Ishikawa (cell line): ENCODE data around the gene CYB5RL.

Source experiments
- CEBPB ChIP-seq: IDR thresholded peaks from 2 replicates; pipeline ENCODE4 v1.6.1; 2012
- CREB1 ChIP-seq: IDR thresholded peaks from 2 replicates; pipeline ENCODE4 v1.6.1; 2012; ENCODE audit warnings: low read depth
- EGR1 ChIP-seq: IDR thresholded peaks from 2 replicates; pipeline ENCODE4 v1.6.1; 2012
- NFIC ChIP-seq: IDR thresholded peaks from 2 replicates; pipeline ENCODE4 v1.6.1; 2012
- RAD21 ChIP-seq: IDR thresholded peaks from 2 replicates; pipeline ENCODE4 v1.6.1; 2012; ENCODE audit warnings: low read depth
- TAF1 ChIP-seq: IDR thresholded peaks from 2 replicates; pipeline ENCODE4 v1.6.1; 2012; ENCODE audit warnings: low read depth, mild to moderate bottlenecking
- TCF12 ChIP-seq: IDR thresholded peaks from 2 replicates; pipeline ENCODE4 v1.6.1; 2012; ENCODE audit warnings: low read depth
- TF ChIP-seq, protein P1 (sequence below): IDR thresholded peaks from 2 replicates; pipeline ENCODE4 v1.6.1; 2012; ENCODE audit warnings: low read depth, mild to moderate bottlenecking
- TF ChIP-seq, protein P2 (sequence below): IDR thresholded peaks from 2 replicates; pipeline ENCODE4 v1.6.1; 2012

DNA sequence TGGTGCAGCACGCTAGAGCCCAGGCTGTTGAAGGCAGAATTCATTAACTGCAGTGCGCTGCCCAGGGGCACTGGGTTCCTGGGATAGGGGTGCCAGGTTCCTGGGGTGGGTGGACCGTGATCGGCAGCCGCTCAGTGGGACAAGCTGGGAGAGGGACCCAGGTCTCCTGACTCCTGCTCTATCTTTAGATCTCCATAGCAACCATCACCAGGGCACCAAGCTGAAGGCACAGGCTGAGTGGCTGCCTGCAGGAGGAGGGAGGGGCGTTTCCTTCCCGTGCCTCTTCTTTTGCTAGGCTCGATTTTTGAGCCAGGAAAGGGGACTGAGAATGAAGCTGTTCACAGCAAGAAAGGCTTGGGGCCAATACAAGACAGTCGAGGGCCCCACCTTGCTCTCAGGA lies 26.1 kb downstream of the CYB5RL start:
- no peak for TF ChIP-seq RAD21
- no peak for TF ChIP-seq CEBPB
- no peak for TF ChIP-seq TAF1
- TF ChIP-seq, protein P1, sequence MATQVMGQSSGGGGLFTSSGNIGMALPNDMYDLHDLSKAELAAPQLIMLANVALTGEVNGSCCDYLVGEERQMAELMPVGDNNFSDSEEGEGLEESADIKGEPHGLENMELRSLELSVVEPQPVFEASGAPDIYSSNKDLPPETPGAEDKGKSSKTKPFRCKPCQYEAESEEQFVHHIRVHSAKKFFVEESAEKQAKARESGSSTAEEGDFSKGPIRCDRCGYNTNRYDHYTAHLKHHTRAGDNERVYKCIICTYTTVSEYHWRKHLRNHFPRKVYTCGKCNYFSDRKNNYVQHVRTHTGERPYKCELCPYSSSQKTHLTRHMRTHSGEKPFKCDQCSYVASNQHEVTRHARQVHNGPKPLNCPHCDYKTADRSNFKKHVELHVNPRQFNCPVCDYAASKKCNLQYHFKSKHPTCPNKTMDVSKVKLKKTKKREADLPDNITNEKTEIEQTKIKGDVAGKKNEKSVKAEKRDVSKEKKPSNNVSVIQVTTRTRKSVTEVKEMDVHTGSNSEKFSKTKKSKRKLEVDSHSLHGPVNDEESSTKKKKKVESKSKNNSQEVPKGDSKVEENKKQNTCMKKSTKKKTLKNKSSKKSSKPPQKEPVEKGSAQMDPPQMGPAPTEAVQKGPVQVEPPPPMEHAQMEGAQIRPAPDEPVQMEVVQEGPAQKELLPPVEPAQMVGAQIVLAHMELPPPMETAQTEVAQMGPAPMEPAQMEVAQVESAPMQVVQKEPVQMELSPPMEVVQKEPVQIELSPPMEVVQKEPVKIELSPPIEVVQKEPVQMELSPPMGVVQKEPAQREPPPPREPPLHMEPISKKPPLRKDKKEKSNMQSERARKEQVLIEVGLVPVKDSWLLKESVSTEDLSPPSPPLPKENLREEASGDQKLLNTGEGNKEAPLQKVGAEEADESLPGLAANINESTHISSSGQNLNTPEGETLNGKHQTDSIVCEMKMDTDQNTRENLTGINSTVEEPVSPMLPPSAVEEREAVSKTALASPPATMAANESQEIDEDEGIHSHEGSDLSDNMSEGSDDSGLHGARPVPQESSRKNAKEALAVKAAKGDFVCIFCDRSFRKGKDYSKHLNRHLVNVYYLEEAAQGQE, result no peak
- TF ChIP-seq, protein P2, sequence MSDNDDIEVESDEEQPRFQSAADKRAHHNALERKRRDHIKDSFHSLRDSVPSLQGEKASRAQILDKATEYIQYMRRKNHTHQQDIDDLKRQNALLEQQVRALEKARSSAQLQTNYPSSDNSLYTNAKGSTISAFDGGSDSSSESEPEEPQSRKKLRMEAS, result no peak
- TF ChIP-seq NFIC, result no peak
- TF ChIP-seq EGR1, result no peak
- no peak for TF ChIP-seq TCF12
- no peak for TF ChIP-seq CREB1
